ENCODE measurements around the gene NDST1.

Gene NDST1

DNA sequence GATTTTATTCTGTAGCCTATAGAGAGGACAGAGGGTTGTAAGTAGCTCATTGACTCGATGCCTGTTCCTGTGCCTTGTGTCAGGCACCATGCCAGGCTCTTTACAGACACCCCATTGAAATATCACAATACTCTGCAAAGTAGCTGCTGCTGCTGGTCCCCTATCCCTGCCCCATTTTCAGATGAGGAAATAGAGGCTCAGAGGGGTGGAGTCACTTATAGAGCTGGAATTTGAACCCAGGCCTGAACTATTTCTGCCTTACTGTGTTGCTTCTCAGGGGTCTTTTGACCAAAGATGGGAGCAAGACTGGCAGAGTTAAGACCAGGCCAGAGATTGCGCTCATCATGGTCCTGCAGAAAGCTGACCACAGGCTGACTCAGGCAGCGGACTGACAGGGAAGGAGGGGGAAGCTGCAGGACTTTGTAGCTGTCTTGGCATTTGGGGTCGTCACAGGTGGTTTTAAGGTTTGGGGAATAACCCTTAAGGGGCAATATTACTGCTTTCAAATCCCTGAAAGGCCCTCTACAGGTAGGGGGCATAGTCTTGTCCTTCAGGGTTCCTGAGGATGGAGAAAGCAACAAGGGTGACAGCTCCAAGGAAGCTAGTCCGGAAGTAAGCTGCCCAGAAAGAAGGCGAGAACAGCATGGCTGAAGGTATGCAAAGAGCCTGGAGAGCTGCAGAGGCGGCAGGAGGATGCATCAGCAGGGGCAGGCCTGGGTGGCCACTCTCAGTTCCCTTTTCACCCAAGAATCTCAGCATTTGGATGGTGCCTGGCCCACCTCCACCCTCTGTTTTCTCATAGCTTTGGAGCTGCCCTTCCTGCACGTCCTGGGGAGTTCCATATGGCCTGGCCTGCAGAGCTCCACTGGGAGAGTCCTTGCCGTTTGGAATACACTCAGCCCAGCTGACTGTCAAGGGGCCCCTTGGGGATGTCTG is 18.3 kb upstream of the NDST1 start:
- DNase-seq, result no peak

DNA sequence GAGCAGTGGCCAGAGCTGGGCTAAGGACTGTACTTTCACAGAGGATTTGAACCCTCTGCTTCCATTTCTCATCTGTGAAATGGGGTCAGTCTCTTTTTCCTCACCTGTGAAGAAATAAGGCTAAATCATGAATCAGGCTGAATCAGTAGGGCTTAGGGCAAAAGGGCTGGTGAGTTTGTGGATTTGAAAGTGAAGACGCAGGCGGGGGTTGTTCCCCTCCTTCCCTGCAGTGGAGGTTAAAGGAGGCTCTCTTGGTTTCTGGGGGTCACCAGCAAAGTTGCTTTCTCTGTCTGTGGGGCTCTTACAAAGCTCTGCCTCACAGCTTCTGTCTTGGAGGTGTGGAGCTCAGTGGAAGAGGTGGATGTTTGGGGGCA is 17.6 kb upstream of the NDST1 start:
- no peak for DNase-seq

DNA sequence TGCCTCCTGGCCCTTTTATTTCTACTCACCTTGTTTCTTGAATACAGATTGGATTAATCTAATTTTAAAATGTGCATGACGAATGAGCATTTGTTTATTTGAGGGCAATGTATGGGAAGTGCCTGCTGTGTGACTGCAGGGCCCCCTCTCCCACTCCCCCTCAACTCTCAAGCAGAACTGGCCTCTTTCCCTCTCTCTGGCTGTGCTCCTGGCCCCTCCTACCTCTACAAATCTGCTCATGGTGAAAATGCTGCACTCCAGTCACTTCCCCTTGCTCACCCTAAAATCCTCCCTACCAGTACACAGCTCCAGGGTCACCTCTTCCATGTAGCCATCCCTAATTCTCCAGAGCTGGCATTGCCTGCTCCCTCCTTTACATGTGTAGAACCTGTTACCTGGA is 17.2 kb upstream of the NDST1 start:
- no peak for DNase-seq

- DNase-seq, result no peak
Measured at GRCh38 chr5:150491876-150492275, 16.1 kb upstream of the NDST1 start.

DNA sequence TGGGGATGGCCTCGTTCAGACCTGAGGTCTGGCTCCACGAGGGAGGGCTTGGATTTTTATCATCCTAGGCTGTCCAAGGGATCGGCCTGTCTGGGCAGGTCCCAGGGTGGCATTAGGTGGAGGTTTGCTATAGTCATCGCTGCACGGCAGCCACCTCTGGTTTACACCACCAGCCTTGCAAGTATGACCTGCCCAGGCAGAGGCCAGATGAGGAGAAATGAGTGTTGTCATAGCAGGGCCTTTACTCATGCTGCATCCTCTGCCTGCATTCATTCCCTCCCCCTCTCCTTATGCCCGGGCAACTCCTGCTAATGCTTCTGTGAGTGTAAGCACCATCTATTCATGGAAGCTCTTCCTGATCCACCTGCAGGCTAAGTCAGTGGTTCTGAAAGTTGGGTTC is 15.3 kb upstream of the NDST1 start:
- no peak for DNase-seq

GRCh38 chr5:150496098-150496497 is 11.8 kb upstream of the NDST1 start:
- no peak for DNase-seq

- DNase-seq, result no peak
Measured at GRCh38 chr5:150496534-150496933, 11.4 kb upstream of the NDST1 start.

- peak; percentile 38 for DNase-seq
Measured at GRCh38 chr5:150497274-150497988, 10.5 kb upstream of the NDST1 start.

GRCh38 chr5:150497989-150498317 is 10.0 kb upstream of the NDST1 start:
- DNase-seq, result no peak

GRCh38 chr5:150498501-150498900 is 9.4 kb upstream of the NDST1 start:
- no peak for DNase-seq

DNA sequence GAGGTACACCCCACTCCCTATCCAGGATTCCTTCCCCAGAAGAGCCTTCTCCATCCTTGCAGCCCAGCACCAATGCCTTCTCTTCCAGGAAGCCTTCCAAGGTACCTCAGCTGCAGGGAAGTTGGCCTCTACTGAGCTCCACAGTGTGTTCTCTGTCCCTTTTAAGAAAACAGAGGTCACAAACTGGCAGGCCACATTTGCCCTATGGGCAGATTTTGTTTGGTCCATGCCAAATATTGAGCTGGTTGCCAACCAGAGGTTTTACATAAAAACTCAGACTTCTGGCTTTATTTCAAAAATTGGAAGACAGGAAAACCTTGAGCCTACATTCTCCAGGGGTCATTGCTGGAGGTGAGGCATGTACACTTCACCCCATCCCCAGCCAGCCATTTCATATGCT is 9.0 kb upstream of the NDST1 start:
- no peak for DNase-seq

DNA sequence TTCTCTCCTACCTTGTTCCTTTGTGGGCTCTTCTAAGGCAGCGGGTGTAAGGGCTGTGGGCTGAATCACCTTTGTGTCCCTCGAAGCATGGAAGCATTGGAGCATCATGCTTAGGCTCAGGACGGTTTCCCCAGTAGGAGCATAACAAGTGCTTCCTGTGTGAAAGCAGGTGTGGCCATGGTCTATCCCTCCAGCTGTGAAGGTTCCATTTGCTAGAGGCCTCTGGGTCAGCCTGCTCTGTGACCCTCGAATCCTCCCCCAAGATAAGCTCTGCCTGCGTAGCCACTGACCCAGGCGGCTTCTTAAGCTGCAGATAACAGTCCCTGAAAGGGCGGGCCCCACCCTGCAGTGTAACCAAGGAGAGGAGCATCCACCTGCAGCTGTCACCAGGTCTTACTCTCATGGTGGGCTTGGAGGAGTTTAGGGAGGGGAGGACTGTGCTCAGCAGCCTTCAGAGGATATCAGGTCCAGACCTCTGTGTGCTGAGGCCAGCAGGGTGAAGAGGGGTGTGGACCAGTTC is 8.4 kb upstream of the NDST1 start:
- no peak for DNase-seq

GRCh38 chr5:150500328-150500841 is 7.5 kb upstream of the NDST1 start:
- no peak for DNase-seq

DNA sequence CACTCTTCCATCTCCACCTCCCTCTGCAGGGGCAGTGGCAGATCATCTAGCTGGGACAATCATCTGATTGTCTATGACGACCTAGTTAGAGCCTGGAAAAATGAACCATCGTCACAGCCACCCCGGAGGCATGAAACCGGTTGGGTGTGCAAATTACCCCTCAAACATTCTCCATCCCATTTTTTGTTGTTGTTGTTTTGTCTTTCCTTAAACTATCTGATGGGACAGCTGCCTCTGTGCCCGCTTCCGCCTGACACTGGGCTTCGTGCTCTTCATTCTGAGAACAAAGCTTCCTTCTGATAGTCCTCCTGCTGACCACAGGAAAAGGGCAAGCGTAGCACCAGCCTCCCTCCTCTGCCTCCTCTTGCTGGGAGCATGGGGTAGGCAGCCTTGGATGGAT is 7.0 kb upstream of the NDST1 start:
- DNase-seq, result no peak

- DNase-seq, result no peak
Measured at GRCh38 chr5:150502106-150502505, 5.8 kb upstream of the NDST1 start.

GRCh38 chr5:150502847-150503246 is 5.1 kb upstream of the NDST1 start:
- no peak for DNase-seq

DNA sequence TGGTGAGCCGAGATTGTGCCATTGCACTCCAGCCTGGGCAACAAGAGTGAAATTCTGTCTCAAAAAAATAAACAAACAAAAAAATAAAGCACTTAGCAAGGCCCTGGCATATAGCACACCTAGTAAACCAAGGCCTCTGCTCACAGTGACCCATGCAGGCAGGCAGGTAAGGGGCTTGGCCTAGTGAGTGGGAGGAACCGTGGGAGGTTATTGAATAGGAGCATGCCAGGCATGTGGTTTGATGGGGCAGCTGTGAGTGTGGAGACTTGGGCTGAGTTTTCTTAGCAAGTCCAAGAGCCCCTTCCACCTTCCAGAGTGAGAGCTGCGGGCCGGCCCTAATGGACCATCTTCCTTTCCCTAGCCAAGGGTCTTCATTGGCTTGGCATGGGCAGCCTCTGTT is 4.5 kb upstream of the NDST1 start:
- no peak for DNase-seq

DNA sequence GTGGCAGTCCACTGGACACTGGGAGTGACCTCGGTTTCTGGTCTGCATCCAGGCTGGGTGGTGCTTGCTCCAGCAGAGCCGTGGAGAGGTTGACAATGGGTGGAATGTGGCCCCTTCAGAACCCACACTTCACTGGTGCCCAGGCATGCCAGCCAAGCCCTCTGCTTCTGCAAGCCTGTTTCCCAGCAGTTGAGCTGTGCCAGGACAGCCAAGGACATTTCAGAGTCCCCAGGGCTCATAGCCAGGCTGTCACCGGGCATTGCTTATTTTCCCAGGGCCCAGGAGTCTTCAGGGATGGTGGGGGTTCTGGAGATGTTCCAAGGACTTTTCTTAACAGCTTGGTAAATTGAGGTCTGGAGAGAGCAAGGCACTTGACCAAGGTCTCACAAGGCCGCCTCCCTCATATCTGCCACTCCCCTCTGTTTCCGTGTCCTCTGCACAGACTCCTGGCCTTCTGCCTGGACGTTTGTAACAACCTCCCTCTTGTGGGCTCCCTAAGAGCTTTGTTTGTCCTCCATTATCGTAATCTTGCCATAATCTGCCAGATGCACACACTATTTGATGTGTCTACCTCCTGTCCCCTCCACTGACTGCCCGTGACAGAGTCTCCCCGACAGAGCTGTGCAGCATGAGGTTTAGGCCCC is 3.8 kb upstream of the NDST1 start:
- DNase-seq, result no peak

DNA sequence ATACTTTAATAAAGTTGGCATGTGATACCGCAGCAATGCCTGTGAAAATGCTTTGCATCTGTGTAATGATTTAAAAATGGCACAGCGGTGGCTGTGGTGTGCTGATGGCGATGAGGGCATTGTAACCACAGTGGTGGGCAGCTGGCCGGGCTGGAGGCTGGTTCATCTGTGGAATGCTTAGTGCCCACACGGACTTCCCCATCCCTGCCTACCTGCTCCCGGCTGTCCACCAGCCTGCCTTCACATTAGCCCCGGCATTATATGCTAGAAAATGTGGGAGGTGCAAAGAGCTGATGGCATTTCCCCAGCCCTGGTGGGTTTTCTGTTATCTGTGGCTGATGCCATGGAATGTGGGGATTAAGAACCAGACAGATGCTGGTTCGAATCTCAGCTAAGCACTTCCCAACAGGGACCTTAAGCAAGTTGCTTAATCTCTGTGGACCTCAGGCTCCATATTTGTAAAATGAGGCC is 2.9 kb upstream of the NDST1 start:
- no peak for DNase-seq

DNA sequence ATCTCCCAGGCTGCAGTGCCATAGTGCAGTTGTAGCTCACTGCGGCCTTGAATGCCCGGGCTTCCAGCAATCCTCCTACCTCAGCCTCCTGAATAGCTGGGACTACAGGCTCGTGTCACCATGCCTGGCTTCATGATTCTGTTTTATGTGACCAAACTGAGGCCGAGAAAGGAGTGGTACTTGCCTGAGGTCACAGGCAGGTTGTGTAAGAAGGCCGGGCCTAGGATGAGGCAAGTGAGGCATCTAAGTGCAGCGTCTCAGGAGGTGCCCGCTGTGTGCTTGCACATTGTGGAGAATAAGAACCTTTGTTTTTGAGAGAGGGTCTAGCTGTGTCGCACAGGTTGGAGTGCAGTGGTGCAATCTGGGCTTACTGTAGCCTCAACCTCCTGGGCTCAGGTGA is 2.1 kb upstream of the NDST1 start:
- DNase-seq, result no peak

DNA sequence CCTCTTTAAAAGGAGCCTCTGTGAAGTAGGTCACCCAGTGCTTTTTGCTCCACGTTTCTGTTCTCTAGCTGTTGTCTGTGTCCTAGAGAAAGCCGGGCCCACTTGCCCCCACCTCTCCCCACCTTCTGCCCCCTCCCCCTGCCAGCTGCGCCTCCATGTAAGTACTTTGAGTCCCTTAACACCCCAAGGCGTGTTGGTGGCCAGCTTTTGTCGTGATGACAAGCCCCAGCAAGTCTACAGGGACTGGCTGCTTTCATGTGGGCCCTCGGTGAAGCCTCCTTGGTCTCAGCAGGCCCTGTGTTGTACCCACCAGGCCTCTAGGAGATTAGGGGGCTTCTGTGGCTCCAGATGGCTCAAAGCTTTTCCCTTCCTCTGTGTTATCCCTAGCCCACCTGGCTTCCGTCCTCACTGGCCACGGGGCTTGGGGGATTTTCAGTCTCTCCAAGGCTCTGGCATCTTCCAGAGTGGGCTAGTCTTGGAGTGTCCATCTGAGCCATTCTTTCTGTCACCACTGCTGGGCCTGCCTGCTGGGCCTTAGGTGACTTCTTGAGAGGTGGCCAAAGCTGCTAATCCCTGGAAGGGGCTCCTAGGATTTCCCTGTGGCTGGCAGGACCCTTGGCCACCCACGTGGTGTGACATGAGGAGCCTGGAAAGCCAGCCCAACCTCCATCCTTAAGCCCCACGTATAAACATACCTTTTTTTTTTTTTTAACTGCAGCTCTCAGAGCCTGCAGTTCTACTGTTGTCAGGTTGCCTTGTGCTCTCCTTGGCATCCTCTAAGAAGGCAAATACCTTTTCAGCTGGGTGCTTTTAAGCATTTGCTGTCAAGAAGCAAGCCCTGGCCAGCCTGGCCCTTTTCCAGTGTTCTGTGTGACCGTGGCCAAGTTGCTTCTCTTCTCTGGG is 1.1 kb upstream of the NDST1 start:
- no peak for DNase-seq

DNA sequence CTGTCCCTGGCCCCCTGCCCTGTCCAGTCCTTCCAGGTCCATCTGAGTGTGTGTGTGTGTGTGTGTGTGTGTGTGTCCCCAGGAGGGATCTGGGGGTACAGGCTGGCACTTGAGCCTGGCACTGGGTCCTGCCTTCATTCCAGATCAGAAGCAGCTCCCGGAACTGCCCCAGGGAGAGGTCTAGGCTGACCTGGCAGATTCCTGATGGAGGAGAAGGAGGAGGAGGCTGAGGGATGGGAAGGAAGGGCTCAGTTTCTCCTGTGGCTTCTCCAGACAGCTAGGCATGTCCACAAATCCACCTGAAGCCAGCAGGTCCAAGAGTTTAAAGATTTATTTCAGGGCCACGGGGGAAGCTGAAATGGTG is 328 bp downstream of the NDST1 start:
- no peak for DNase-seq

All from NCI-H345 (cell line).